ENCODE measurements around the gene NCAM2. TPM values are rescaled to one million over a fixed set of nuclear protein-coding genes. Genes with fewer than 3 reads are reported as not detected.

The NCAM2 gene
- total and polyA plus RNA-seq, 2 donors (not counting 3 experiments of a cell fraction or from before 2014, with no cell fraction given), result 0.11 to 0.27 TPM

GRCh38 chr21:21076491-21076890 lies 78.3 kb downstream of the NCAM2 start:
- Histone ChIP-seq H3K36me3 (ENCODE audit: control insufficient read depth in 2 of 2, extremely low read depth in 1 of 2, insufficient read depth in 2 of 2, low read length in 2 of 2) (no peaks in the 10 kb centered on the region), H4K20me1 (replicated peaks; ENCODE audit: control insufficient read depth, extremely low read depth, insufficient read depth, low read length) (no peaks in the 10 kb centered on the region), H3K79me2 (ENCODE audit: control insufficient read depth, insufficient read depth, low read length) (no peaks in the 10 kb centered on the region), H3K4me3 (replicated peaks in 1 of 3; ENCODE audit: insufficient read depth in 1 of 3, low read depth in 1 of 3, low read length in 3 of 3) (no peak overlapping the region), H3K9ac (replicated peaks; ENCODE audit: extremely low read depth, insufficient read depth, low read length) (no peak overlapping the region), H3K4me1 (ENCODE audit: control insufficient read depth, extremely low read depth, insufficient read depth, low read length) (no peaks in the 10 kb centered on the region), H3K9me3 (replicated peaks; ENCODE audit: control insufficient read depth, insufficient read depth, low read length) (no peaks in the 10 kb centered on the region), H3K27ac (ENCODE audit: insufficient read depth, low read depth, low read length) (no peak overlapping the region), H3K9me1 (replicated peaks; ENCODE audit: control insufficient read depth, extremely low read depth, insufficient read depth, low read length) (no peaks in the 10 kb centered on the region), H3K4me2 (ENCODE audit: insufficient read depth, low read length) (no peak overlapping the region), H2AFZ (ENCODE audit: low read depth, low read length) (no peak overlapping the region), H3K27me3 (ENCODE audit: control insufficient read depth in 2 of 2, insufficient read depth in 2 of 2, low read length in 2 of 2) (no peaks in the 10 kb centered on the region)
- DNase-seq (ENCODE audit: low read depth, low spot score), result no peak
- TF ChIP-seq CTCF (IDR thresholded peaks at IDR 0.05; ENCODE audit: extremely low read depth in 1 of 2, insufficient read depth in 1 of 2, low read depth in 1 of 2, low read length in 2 of 2) (no peak), FOS (IDR thresholded peaks at IDR 0.05; ENCODE audit: borderline replicate concordance, insufficient read depth, low read length) (no peak), MAX (IDR thresholded peaks at IDR 0.05; ENCODE audit: insufficient read depth, insufficient read length) (no peak), GATA2 (IDR thresholded peaks at IDR 0.05; ENCODE audit: insufficient read depth, insufficient read length, low read depth, low read length) (no peak), JUN (IDR thresholded peaks at IDR 0.05; ENCODE audit: borderline replicate concordance, insufficient read depth, insufficient read length, low read depth) (no peak), MYC (IDR thresholded peaks at IDR 0.05; ENCODE audit: low read depth, low read length) (no peak), POLR2A (IDR thresholded peaks at IDR 0.05; ENCODE audit: low read depth, low read length) (no peak), POLR2AphosphoS5 (IDR thresholded peaks at IDR 0.05; ENCODE audit: insufficient read depth, low read depth, low read length) (no peak), EZH2 (IDR thresholded peaks at IDR 0.05; ENCODE audit: borderline replicate concordance, low read depth, low read length, severe bottlenecking) (no peak)
- FAIRE-seq, result no peak
- intact Hi-C loops (cut with micrococcal nuclease) (no loop called here), dilution Hi-C loops (cut with MboI; ENCODE audit: extremely low pct_ligation_motif_present, low sequenced_read_pairs) (no loop called here)
- CTCF ChIA-PET, result no interaction called here
- BruUV-seq (replicated peaks), result no TSS peak
- POLR2A ChIA-PET, result no interaction called here
